Raji (cell line): ENCODE measurements around the gene JAM3.

Experiments
- POLR2A ChIP-seq: IDR thresholded peaks from 2 replicates; pipeline ENCODE4 v1.6.1; 2011; ENCODE audit warnings: low read depth, low read length, control low read depth; ENCODE audit not compliant: insufficient read depth

JAM3 gene

DNA sequence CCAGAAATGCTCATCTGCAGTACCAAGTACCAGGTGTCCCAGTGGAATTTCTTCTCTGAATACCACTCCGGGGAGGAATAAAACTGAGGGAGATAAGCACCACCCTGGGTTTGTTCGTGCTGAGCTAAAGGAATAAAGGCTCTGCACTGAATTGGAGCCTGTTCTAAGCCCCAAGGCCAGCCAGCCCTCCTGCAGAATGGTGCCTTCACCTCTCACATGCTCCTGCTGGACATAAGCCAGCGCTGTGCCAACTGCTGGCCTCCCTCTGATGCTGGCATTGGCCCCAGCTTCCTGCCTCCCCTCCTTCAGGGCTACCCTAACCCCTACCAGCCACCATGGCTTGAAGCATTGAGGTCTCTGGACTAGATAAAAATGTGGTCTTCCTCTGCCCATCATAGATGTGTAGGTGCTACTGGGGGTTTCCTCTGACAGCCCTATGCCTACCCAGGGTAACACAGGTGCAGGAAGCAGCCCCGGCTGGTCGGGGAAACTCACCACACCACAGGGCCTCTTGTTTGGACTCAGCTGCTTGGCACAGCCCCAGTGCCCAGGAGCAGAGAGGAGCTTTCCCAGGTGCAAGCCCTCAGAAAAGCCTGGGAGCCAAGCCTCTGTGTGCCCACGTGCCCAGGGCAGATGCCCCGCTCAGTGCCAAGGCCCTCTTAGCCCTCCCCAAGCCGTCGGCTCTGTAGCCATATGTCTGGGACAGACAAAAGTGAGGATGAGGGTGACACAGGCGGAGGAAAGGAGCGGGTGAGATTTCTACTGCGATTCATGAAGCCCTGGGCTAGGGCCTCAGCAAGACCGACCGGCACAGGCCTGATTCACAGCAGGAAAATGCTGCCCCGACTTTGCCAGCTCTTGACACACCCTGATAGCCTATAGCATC lies 34.1 kb upstream of the JAM3 start:
- no peak for TF ChIP-seq POLR2A

DNA sequence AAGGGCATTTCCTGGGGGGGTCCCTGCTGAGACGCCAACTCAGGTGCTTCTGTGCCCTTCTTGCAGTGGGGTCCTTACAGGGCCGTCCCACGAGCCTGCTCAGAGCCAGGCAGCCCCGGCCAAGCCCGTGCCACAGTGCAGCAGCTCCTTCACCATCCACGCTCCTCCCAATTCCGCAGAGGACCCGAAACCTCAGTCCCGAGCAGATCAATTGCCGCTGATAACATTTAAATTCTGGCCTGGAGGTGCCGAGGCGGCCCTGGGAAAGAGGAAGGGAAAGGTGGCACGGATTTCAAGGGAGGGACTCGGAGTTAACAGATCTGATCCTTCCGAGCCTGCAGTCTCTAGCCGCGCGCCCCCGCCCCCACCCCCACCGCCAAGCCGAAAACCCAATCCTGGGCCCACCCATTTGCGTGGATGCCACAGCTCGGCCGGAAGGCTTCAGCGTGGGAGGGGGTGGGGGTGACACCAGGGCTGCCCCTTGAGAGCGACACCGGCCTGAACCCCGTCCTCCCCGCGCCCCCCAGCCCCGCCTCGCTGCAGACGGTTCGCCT lies 32.3 kb upstream of the JAM3 start:
- TF ChIP-seq POLR2A: no peak

DNA sequence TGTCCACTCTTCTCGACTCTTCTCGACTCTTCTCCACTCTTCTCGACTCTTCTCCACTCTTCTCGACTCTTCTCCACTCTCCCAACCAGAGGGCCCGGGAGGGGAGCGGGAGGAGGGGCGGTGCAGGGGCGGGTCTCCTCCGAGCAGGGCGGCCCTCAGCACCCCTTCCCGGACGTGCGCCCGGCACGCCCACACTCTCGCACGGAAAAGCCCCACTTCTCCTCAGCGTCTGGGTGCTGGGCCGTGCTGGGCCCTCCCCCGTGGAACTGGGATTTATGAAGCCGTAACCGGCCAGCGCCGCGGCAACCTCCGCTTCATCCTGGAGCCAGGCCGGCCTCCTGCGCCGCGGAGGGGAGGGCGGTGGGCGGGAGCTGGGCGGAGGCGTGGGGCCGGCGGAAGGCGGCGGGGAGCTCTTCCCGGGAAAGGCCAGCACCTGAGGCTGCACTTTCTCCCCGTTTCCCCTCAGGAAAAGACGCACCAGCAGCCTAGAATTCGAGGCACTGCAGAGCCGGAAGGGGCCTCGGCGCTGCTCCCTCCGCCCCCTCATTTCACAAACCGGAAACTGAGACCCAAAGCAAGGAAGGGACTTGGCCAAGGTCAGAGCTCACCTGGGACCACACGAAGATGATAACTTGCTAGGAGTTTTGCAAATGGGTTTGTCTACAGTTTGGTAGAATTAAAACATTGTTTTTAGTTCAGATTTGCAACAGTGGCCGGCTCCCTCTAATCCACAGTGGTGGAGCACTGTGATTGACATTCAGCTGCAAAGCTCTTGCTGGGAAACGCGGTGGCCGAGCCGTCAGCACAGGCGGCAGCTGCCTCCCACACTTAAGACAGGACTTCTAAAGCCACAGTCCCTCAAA lies 31.6 kb upstream of the JAM3 start:
- no peak for TF ChIP-seq POLR2A

DNA sequence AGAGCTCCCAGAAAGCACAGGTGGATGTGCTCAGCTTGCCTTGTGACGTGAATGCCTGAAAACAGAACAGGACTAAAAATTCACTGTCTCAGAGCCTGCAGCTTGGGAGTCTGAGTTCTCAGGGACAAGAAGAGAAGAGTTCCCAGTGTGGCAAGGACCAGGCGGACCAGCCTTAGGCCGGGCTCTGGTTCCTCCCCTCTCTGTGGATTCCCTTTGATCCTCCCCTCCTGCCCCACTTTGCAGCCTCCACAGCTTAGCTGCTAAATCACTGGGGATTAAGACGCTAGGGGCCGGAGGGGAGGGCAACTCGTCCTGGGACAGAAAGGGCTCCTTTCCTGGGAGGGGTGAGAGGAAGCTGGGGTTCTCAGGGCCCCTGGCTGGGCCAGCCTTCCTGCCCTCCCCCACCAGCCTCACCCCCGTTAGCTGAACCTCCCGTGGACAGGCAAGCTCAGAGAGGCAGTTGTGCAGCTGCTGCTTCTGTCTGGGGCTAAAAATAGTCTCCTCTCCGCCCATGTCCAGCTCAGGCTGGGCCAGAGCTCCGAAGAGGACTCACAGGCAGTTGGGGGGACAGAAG lies 29.9 kb upstream of the JAM3 start:
- no peak for TF ChIP-seq POLR2A

DNA sequence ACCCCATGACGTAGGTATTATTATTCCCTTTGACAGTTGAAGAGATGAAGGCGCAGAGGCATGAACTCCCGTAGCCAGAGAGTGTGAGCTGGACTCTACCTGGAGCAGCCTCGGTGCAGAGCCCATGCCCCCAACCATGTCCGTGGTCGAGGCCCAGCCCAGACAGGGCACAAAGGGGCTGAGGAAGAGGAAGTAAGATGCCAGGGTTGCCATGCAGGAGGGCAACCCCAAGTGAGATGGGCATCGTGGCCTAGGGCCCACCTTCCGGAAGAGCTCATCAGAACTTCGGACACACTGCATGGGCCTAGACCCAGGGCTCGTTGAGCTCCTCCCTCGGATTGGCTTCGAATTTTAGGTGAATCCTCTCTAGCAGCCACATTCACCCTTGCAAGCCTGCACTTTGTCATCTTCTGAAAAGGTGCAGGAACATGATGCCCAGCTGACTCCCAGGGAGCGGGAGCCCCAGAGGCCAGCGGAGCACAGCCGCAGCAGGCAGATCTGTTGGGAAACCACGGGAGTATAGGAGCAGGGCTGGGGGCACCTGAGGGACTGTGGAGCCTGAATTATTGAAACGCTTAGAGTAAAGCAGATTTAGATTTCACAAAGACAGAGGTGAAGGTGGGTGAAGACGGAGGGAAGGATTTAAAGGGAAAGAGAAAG lies 29.0 kb upstream of the JAM3 start:
- no peak for TF ChIP-seq POLR2A

DNA sequence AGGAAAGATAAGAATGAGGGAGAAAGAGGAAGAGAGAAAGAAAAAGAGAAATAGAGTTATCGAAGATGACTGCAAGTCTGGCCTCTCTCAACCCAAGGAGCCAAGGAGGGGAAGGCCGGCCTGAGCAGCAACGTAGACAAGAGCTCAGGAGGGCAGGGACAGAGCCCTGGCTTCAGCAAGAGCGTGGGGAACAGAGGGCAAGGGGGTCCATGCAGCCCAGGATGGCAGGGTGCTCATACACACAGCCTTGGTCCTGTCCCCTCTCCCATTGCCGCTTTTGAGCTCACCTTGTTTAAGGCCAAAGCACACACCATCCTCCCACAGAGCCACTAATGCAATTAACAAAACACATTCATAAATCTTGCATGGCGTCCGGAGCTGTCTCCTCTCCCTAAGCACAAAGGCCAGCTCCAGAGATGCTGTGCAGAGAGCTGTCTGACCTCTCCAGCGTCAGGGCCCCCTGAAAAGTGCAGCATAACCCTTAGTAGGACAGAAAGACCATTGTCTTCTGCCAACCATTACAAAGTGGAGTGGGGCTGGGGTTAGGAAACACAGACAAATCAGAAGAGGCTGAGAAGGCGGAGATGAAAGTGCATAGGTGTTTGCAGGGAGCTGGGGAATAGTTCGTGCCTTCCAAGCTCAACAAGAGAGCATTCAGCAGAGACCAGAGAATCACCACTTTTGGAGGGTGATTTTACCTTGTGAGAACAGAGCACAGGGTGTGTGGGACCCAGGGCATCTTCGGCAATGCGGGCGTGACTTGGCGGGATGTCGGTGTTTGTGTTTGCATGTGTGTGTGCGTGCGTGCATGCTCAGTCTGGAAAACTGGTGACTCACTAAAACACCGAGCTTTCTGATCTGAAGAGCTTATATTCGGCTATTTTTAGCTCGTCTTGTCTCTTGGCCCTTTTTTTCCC lies 28.2 kb upstream of the JAM3 start:
- no peak for TF ChIP-seq POLR2A

DNA sequence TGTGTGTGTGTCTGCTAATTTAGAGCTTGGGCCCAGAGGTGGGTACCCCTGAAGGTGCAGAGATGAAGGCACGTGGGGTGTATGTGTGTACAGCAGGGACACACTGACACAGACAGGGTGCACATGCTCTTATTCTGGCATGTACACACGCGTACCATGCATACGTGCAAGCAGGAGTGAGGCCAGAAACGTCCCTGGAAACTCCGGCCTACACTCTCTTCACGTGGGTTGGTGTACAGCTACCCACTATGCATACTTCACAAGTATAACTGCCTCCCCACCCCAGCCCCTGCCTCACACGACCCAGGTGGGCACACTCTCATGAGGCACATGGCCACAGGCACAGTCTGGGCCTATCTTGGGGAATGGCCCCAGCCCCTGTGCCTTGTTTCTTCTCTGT lies 27.5 kb upstream of the JAM3 start:
- no peak for TF ChIP-seq POLR2A

DNA sequence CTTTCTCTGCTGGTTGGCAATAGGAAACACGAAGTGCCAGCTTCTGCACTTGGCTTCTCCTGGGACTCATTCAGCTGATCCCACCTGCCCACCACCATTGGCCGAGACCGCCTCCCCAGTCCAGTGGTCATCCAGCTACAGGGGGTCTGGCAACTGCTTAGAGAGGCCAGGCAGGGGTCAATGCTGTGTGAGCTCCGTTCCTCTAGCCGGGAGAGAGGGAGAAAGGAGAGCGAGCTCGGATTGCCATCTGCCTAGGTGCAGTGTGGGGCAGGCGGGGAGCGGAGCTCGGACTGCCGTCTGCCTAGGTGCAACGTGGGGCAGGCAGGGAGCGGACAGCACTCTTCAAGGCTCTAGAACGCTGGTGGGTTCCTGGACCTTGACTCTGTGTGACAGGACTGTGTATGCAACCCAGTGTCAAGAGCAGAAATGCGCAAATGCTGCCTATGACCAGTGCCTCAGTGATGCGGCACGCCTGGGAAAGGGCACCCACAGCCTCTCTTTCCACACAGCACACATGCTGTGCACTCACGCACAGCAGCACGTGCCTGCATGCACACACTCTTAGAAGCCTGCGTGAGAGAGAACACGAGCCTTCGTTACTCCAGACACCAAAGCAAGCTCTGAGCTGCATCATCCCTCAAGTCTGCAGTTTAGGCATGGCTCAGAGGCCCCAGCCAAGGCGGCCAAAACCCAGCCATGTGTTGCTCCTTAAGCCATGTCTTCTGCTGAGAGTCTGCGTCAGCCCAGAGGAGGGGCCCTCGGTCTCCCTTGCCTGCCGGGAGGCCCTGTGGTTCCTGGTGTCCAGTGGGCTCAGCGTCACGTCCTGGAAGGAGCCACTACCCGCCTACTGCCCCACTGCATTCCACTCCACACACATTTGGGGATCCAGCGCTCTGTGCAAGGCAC lies 26.8 kb upstream of the JAM3 start:
- no peak for TF ChIP-seq POLR2A

DNA sequence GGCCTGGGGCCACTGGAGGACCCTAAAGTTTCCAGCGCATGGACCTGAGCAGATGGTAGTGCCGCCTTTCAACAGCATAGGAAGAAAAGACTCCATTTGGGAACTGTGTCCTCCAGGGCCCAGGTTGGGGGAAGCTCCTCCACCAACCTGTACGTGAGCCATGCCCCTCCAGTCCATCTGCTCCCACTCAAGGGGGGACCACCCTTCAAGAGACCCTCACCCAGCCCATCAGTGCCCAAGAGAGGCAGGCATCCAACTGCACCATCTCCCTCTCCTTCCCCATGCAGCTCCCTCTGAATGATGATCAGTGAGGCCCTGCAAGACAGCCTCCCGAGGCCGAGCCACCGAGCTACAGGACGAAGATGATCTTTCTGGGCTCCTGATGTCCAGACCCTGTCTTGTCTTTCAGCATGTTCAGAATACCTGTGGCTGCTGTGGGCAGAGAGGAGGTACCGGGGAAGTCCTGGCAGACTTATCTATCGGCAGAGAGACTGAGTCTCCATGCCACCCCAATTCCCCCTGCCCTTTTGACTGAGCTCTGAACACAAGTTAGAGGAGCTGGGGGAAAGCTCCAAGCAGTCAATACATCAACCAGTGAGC lies 25.0 kb upstream of the JAM3 start:
- no peak for TF ChIP-seq POLR2A

DNA sequence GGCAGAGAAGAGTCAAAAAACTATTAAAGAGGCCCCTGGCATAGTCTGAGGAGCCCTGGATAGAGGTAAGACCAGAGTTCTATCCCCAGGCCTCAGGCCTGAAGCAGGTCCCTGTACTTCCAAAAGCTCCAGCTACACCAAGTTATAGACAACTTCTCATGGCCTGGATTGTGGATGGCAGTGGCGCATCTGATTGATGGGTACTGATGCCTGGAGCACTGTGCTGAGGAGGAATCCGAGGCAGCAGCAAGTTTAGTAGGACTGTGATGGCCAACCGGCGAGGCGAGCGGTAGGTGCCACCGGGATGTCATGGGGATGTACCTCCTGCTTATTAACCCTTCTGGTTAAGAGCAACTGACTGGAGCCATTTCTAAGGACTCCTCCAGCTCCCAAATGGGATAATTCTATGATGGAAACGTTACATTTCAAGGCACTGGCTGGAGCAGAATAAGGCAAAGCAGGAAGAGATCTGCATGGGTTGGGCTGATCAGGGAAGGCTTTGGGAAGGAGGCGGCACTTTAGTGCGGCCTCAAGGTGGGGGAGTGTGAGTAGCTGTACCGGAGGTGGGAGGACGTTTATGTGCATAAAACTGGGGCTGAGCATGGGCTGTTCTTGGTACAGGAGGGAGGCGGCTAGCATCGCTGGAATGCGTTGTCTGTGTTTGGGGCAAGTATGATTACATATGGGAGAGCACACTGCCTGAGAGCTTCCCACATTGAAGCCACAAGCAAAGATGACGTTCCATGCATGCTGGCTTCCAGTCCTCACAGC lies 24.2 kb upstream of the JAM3 start:
- no peak for TF ChIP-seq POLR2A

DNA sequence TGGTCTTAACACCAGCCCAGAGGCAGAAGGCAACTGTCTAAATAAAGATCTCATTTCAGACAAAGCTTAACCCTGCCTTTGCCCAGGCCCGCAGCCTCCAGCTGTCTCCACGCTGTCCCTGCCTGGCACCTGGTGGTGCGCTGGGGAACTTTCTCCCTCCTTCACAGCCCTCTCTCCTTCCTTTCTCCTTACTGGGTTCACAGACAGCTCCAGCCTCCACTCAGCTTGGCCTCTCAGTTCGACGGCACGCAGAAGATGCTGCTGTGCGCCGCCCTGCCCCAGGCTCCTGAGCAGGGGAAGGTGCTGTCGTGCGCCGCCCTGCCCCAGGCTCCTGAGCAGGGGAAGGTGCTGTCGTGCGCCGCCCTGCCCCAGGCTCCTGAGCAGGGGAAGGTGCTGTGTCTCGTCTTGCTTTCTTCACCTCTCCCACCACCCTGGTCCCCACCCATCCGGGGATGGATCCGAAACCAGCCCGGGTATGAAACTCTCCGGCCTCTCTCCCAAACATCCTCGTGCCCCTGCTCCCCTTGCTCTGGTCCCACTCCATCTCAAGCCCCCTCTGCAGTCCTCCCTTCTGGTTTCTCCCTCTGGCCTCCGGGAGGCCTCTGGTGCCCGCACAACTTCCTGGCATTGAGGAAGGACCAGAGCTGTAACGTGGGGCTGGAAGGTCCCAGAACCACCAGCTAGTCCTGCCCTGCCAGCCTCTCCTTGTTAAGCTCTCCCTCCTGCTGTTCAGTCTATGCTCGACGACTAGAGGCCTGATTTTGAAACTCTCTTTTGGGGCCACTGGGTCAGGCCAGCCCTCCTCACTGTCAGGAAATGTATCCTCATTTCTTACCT lies 22.9 kb upstream of the JAM3 start:
- TF ChIP-seq POLR2A: no peak
